Endothelial cell (in vitro differentiated cells): ENCODE results near the gene COX6A1. TPM values are rescaled to one million over a fixed set of nuclear protein-coding genes. Genes with fewer than 3 reads are reported as not detected.

Experiments used
- DNase-seq: peaks from one replicate; pipeline ENCODE4 v3.0.0; 2021; ENCODE audit warnings: low spot score
- H3K27ac Mint-ChIP-seq: one replicate; pipeline ENCODE4 v1.8.0; 2021; ENCODE audit warnings: mixed read lengths, inconsistent platforms; ENCODE audit not compliant: unreplicated experiment
- H3K27me3 Mint-ChIP-seq: one replicate; pipeline ENCODE4 v1.8.0; 2021; ENCODE audit warnings: mild to moderate bottlenecking, moderate library complexity, mixed read lengths, inconsistent platforms; ENCODE audit not compliant: unreplicated experiment
- H3K36me3 Mint-ChIP-seq: one replicate; pipeline ENCODE4 v1.8.0; 2021; ENCODE audit warnings: mild to moderate bottlenecking, low read depth, mixed read lengths, inconsistent platforms; ENCODE audit not compliant: unreplicated experiment
- H3K4me1 Mint-ChIP-seq: one replicate; pipeline ENCODE4 v1.8.0; 2021; ENCODE audit warnings: mild to moderate bottlenecking, mixed read lengths, inconsistent platforms; ENCODE audit not compliant: unreplicated experiment
- H3K4me3 Mint-ChIP-seq: one replicate; pipeline ENCODE4 v1.8.0; 2021; ENCODE audit warnings: mild to moderate bottlenecking, mixed read lengths, inconsistent platforms; ENCODE audit not compliant: unreplicated experiment
- H3K9me3 Mint-ChIP-seq: one replicate; pipeline ENCODE4 v1.8.0; 2021; ENCODE audit warnings: mixed read lengths, inconsistent platforms; ENCODE audit not compliant: unreplicated experiment
- CTCF ChIP-seq: fragments of 200-600 bp; sonication (generic); IDR thresholded peaks from one replicate; pipeline ENCODE4 v1.5.0; 2021; ENCODE audit warnings: antibody characterized with exemption; ENCODE audit not compliant: unreplicated experiment
- long read RNA-seq: library from polyadenylated mRNA; unstranded; transcript quantifications from one replicate; pipeline ENCODE4 v2.0.0, GENCODE V29; 2020; ENCODE audit not compliant: unreplicated experiment
- total RNA-seq: library from RNA; stranded (reverse); fragmentation: NEBNext Ultra II Directional; extraction: Animal tissue kit (Norgen Biotek cat#: 25700); gene quantifications from one replicate; pipeline ENCODE4 v1.2.1, GENCODE V29; 2021; ENCODE audit not compliant: unreplicated experiment

The COX6A1 gene
- total RNA-seq, result 294 TPM
- long read RNA-seq, transcript COX6A1-201 (3 exons, 572 nt), result major isoform, 158 of 159 reads
- long read RNA-seq, partial matches to known transcripts, result 1 of 159 reads
- long read RNA-seq, other reads (novel, unspliced or antisense), result 0 of 159 reads

DNA sequence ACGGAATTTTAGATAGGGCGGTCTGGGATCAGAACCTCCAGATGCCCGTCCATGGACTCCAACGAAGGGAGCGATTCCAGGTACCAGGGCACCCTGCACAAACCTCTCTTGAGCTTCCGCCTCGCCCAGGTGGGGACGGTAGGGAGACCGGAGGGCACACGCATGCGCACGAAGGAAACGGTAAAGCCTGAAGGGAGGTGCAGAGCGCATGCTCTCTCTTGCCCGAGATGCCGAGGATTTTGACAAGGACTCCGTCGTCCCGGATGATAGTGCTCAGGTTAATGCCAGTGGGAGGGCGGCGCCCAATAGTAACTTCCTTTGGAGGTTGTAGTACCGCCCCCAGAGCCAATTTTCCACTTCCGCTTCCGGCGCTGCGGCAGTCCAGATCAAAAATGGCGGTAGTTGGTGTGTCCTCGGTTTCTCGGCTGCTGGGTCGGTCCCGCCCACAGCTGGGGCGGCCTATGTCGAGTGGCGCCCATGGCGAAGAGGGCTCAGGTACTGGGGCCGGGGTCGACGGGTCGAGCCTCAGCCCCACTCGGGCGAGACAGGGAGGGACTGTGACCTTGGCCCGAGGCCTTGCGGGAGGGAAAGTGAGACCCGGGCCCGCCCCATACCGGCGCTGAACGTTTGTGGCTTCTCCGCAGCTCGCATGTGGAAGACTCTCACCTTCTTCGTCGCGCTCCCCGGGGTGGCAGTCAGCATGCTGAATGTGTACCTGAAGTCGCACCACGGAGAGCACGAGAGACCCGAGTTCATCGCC is at the start of gene COX6A1:
Gene COX6A1, plus strand, starts transcription at position 379 of the 760 bp plus-strand sequence. Its CDS starts 14 bp downstream, at position 393.
- peak; percentile 85 for DNase-seq
- H3K4me1 Mint-ChIP-seq, result peaks cover 4% of the 10 kb centered on the region
- TF ChIP-seq CTCF, result peak; percentile 25
- peak within 1 kb of the TSS; percentile 84 for H3K27ac Mint-ChIP-seq
- H3K4me3 Mint-ChIP-seq, result peak within 1 kb of the TSS; percentile 95
- H3K36me3 Mint-ChIP-seq, result peaks cover 5% of the 10 kb centered on the region
- no peaks in the 10 kb centered on the region for H3K27me3 Mint-ChIP-seq
- H3K9me3 Mint-ChIP-seq, result no peaks in the 10 kb centered on the region

DNA sequence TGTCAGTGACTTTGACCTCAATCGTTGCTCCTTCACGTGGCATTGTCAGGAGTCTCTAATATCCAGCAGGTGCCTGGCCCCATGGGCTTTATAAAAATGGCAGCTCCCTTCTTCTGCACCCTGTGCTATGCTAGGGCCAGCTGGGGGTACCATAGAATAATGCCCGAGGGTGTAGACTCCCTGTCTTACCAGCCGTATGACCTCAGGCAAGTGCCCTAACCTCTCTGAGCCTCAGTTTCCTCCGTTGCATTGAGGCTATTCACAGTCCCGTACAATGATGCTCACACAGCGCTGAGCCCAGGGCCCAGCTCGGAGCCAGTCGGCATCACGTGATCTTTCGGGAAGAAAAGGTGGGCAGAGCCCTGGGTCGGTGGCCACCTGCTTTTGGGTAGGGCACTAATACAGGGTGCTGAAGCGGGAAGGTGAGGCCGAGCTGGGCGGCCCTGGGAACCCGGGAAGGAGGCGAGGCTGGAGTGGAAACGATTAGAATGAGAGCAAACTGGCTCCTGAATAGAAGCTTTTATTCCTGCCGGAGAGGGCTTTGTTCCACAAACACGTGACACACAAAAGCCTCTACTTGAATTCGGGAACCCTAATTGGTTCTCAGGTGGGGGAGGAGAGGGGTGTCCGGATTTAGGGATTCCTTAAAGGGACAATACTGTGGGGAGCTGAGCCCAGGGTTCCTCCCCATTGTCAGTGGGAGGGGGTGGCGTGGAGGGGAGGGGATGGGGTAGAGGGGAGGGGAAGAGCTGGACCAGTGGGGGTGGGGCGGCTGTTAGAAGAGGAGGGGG is 49.0 kb upstream of the COX6A1 start:
- H3K9me3 Mint-ChIP-seq, result no peaks in the 10 kb centered on the region
- H3K4me1 Mint-ChIP-seq, result peaks cover 5% of the 10 kb centered on the region
- no peaks in the 10 kb centered on the region for H3K36me3 Mint-ChIP-seq
- no peak overlapping the region for H3K27ac Mint-ChIP-seq
- TF ChIP-seq CTCF, result no peak
- peaks cover 5% of the 10 kb centered on the region for H3K27me3 Mint-ChIP-seq
- H3K4me3 Mint-ChIP-seq, result no peak overlapping the region
- DNase-seq, result no peak

DNA sequence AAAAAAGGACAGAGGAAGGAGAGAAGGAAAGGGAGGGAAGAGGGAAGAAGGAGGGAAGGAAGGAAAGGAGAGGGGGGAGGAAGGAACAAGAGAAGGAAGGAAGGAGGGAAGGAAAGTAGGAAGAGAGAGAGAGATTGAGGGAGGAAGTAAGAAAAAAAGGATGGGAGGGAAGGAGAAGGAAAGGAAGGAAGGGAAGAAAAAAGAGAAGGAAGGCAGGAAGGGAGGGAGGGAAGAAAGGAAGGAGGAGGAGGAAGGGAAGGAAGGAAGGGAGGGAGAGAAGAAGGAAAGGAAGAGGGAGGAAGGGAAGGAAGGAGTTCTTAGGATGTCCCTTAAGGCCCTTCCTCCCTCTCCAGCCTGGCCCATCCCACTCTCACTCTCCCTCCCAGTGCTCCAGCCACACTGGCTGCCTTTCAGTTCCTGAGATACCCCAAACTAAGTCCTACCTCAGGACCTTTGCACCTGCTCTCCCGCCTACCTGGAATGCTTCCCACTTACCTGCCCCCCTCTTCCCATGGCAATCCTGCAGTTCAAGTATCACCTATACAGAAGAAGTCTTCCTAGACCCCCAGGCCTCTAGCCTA is 47.3 kb upstream of the COX6A1 start:
- no peaks in the 10 kb centered on the region for H3K9me3 Mint-ChIP-seq
- peaks cover 7% of the 10 kb centered on the region for H3K27me3 Mint-ChIP-seq
- no peak for DNase-seq
- peaks cover 14% of the 10 kb centered on the region for H3K4me1 Mint-ChIP-seq
- TF ChIP-seq CTCF, result no peak
- H3K4me3 Mint-ChIP-seq, result no peak overlapping the region
- H3K36me3 Mint-ChIP-seq, result no peaks in the 10 kb centered on the region
- no peak overlapping the region for H3K27ac Mint-ChIP-seq

DNA sequence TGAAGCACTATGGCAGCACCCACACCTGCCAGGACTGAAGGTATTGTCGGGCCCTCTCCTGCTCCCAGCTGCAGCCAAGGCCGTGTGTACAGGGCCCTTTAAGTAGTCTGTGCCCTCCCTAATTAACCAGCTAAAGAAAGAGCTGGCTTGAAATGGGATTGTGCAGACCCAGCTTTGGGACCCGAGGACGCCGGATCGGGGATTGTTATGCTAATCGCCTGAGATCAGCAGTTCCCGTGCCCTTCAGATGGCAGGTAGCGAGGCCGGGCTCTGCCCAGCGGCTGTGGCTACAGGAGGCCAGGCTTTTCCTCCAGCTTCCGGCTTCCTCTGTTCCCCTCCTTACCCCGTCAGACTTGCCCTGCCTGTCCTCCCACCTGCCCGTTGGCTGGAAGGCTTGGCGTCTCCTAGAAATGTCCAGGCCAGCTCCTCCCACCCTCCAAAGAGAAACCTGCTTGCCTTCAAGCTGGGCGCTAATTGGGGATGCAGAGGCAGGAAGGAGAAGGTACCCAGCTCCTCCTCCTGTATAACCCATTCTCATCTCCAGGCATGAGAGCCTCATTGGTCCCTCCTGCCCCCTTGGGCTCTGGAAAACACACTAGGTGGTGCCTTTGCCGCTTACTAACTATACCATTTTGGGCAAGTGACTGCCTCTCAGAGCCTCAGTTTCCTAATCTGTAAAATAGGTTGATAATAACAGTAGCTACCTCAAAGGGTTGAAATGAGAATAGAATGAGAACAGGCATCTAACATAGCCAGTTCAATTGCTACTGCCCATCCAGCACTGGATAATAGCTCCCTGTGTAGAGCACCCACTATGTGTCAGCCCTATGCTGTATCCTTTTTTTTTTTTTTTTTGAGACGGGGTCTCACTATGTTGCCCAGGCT is 43.2 kb upstream of the COX6A1 start:
- no peak overlapping the region for H3K27ac Mint-ChIP-seq
- H3K4me3 Mint-ChIP-seq, result no peak overlapping the region
- no peaks in the 10 kb centered on the region for H3K36me3 Mint-ChIP-seq
- TF ChIP-seq CTCF, result no peak
- DNase-seq, result peak; percentile 22
- no peaks in the 10 kb centered on the region for H3K9me3 Mint-ChIP-seq
- peaks cover 10% of the 10 kb centered on the region for H3K27me3 Mint-ChIP-seq
- H3K4me1 Mint-ChIP-seq, result peaks cover 14% of the 10 kb centered on the region
